Kidney (tissue), 14 donors: ENCODE results near the gene FOXK1. TPM values are rescaled to one million over a fixed set of nuclear protein-coding genes. Genes with fewer than 3 reads are reported as not detected.

Experiments
- DNase-seq, 5 donors: peaks; one replicate each; pipeline ENCODE4 v3.0.0-alpha.2; 2013 to 2020
- FAIRE-seq: peaks from 2 replicates; lab custom pipeline; 2012; peaks lifted over from hg19 to GRCh38; lab: Jason Lieb, UNC
- H3K27ac ChIP-seq, 2 donors: one replicate each; pipeline ENCODE4 v1.7.0; 2013; ENCODE audit warnings: low read depth in 2 of 2, low read length in 2 of 2, inconsistent platforms in 1 of 2
- H3K27me3 ChIP-seq: one replicate; pipeline ENCODE4 v1.7.1; 2013; ENCODE audit warnings: low read length, inconsistent platforms; ENCODE audit not compliant: control insufficient read depth, insufficient read depth
- H3K36me3 ChIP-seq, 3 donors: one replicate each; pipeline versions ENCODE4 v1.7.0 to v1.7.1; 2013; ENCODE audit warnings: low read length in 3 of 3, control low read depth in 1 of 3, inconsistent platforms in 1 of 3; ENCODE audit not compliant: insufficient read depth in 3 of 3, control insufficient read depth in 2 of 3
- H3K4me1 ChIP-seq, 3 donors: one replicate each; pipeline versions ENCODE4 v1.7.0 to v1.7.1; 2013; ENCODE audit warnings: low read length in 3 of 3, inconsistent platforms in 1 of 3, low read depth in 1 of 3; ENCODE audit not compliant: control insufficient read depth in 2 of 3, insufficient read depth in 2 of 3
- H3K4me3 ChIP-seq, 3 donors: one replicate each; pipeline versions ENCODE4 v1.7.0 to v1.8.1; 2013; ENCODE audit warnings: low read length in 3 of 3, control low read depth in 1 of 3, inconsistent platforms in 1 of 3
- H3K9ac ChIP-seq, 3 donors: one replicate each; pipeline versions ENCODE4 v1.7.0 to v1.7.1; 2013; ENCODE audit warnings: low read length in 3 of 3, control low read depth in 1 of 3, inconsistent platforms in 1 of 3
- H3K9me3 ChIP-seq, 3 donors: one replicate each; pipeline versions ENCODE4 v1.7.0 to v1.7.1; 2013; ENCODE audit warnings: low read length in 3 of 3, control low read depth in 1 of 3, inconsistent platforms in 1 of 3; ENCODE audit not compliant: control insufficient read depth in 2 of 3, insufficient read depth in 1 of 3
- CTCF ChIP-seq: IDR thresholded peaks from 3 replicates; pipeline ENCODE4 v1.5.1; 2012; ENCODE audit warnings: mild to moderate bottlenecking, moderate library complexity, borderline replicate concordance; ENCODE audit not compliant: insufficient read depth; ENCODE audit errors: extremely low read depth
- intact Hi-C: fragments of 100-400 bp; cut with DNase I; formaldehyde crosslinking; loops from one replicate; pipeline ENCODE4 v1.11.1; 2022
- polyA plus RNA-seq: library from polyadenylated mRNA; stranded (reverse); fragments of 350-450 nt; fragmentation: Illumina TruSeq; extraction: RNeasy Lipid Tissue Mini Kit (QIAGEN cat#74804); gene quantifications from one replicate; pipeline ENCODE4 v1.2.3, GENCODE V29; 2014; ENCODE audit warnings: low read depth, low replicate concordance; ENCODE audit not compliant: insufficient read depth
- total RNA-seq: library from RNA; stranded (reverse); fragmentation: NEBNext Ultra II Directional; extraction: Animal tissue kit (Norgen Biotek cat#: 25700); gene quantifications from one replicate; pipeline ENCODE4 v1.2.1, GENCODE V29; 2021
- donor health status: control.
- donor health status: control.
- donor health status: control.
- donor health status: control.
- donor health status: control.
- donor health status: DM: yes; HTN: yes; CAD: no.
- donor health status: Normal renal cell carcinoma (clear cell type).

Gene FOXK1
- total and polyA plus RNA-seq, 2 donors from 2014 or later: 3.9 to 44.2 TPM

- peak; percentile 44 to 66 (median 57) for DNase-seq
- H3K27me3 ChIP-seq: no peaks in the 10 kb centered on the region
- no peak for TF ChIP-seq CTCF
- no peak for FAIRE-seq
- H3K4me3 ChIP-seq: no peak overlapping the region
- no peak overlapping the region for H3K9ac ChIP-seq
- H3K4me1 ChIP-seq: peaks cover 0 to 8% (median 7%) of the 10 kb centered on the region in 3 donors
- peak overlapping the region in 1 of 2 donors; percentile 39 for H3K27ac ChIP-seq
- no peaks in the 10 kb centered on the region for H3K9me3 ChIP-seq
- intact Hi-C loops: no loop called here
- H3K36me3 ChIP-seq: no peaks in the 10 kb centered on the region
These were observed 31.6 kb upstream of the FOXK1 start for GRCh38 chr7:4650433-4651047.

GRCh38 chr7:4653771-4654170 lies 28.3 kb upstream of the FOXK1 start:
- Histone ChIP-seq H3K27ac (no peak overlapping the region), H3K36me3 (no peaks in the 10 kb centered on the region), H3K27me3 (no peaks in the 10 kb centered on the region), H3K4me1 (peaks cover 0 to 8% (median 7%) of the 10 kb centered on the region in 3 donors), H3K4me3 (no peak overlapping the region), H3K9me3 (no peaks in the 10 kb centered on the region), H3K9ac (no peak overlapping the region)
- no peak for TF ChIP-seq CTCF
- FAIRE-seq (no peak), DNase-seq (no peak)
- intact Hi-C loops: no loop called here

- peaks cover 0 to 8% (median 0%) of the 10 kb centered on the region in 3 donors for H3K9me3 ChIP-seq
- no peak overlapping the region for H3K9ac ChIP-seq
- no peak for TF ChIP-seq CTCF
- no peak overlapping the region for H3K27ac ChIP-seq
- intact Hi-C loops: no loop called here
- H3K4me3 ChIP-seq: no peak overlapping the region
- DNase-seq (no peak), FAIRE-seq (no peak)
- H3K4me1 ChIP-seq: peaks cover 0 to 7% (median 6%) of the 10 kb centered on the region in 3 donors
- H3K36me3 ChIP-seq: no peaks in the 10 kb centered on the region
- no peaks in the 10 kb centered on the region for H3K27me3 ChIP-seq
These were observed 26.8 kb upstream of the FOXK1 start for GRCh38 chr7:4655311-4655710.
